T1000 (cell line): ENCODE measurements around the gene M1AP.

ENCODE experiments used
- DNase-seq: peaks from one replicate; lab custom pipeline; 2025; ENCODE audit warnings: mixed read lengths; lab: John Stamatoyannopoulos, UW

The M1AP gene

GRCh38 chr2:74524955-74525716 is 123.0 kb downstream of the M1AP start:
- DNase-seq, result no peak

- no peak for DNase-seq
Measured at GRCh38 chr2:74524005-74524404, 124.1 kb downstream of the M1AP start.

GRCh38 chr2:74522516-74522915 is 125.6 kb downstream of the M1AP start:
- no peak for DNase-seq

GRCh38 chr2:74516650-74517049 is 131.5 kb downstream of the M1AP start:
- no peak for DNase-seq

GRCh38 chr2:74515981-74516633 is 132.0 kb downstream of the M1AP start:
- no peak for DNase-seq

- DNase-seq, result no peak
Measured at GRCh38 chr2:74515271-74515980, 132.7 kb downstream of the M1AP start.

- no peak for DNase-seq
Measured at GRCh38 chr2:74514368-74515270, 133.5 kb downstream of the M1AP start, which contains the start of gene TLX2. Gene TLX2, plus strand, starts transcription at chr2:74514450. Its CDS starts 357 bp downstream, at chr2:74514807.

- no peak for DNase-seq
Measured at GRCh38 chr2:74513605-74514367, 134.3 kb downstream of the M1AP start.

- DNase-seq, result no peak
Measured at GRCh38 chr2:74512744-74513604, 135.2 kb downstream of the M1AP start.

- DNase-seq, result no peak
Measured at GRCh38 chr2:74511104-74511989, 136.8 kb downstream of the M1AP start.

- no peak for DNase-seq
Measured at GRCh38 chr2:74510272-74510671, 137.9 kb downstream of the M1AP start.

GRCh38 chr2:74507926-74508520 is 140.1 kb downstream of the M1AP start:
- DNase-seq, result peak; percentile 50
